HepG2 (cell line): ENCODE data around the gene PDIK1L. TPM values are rescaled to one million over a fixed set of nuclear protein-coding genes. Genes with fewer than 3 reads are reported as not detected.
A peak's percentile ranks its signal among the peaks of the same experiment; 100 is the strongest.

Source experiments
- ATAC-seq: fragments of 200-7000 bp; cut with Tn5 transposase; 3 replicates; pipeline ENCODE4 v1.9.1; 2020; ENCODE audit warnings: mild to moderate bottlenecking, moderate library complexity
- BruUV-seq: library from RNA; stranded (reverse); fragments of 400-500 nt; replicated peaks from 2 replicates; lab custom pipeline; 2021; lab: Mats Ljungman, UMichigan
- CTCF ChIA-PET: fragments of 300-600 bp; formaldehyde crosslinking; extraction: SDS; loops from one replicate; lab custom pipeline; 2021; ENCODE audit warnings: low total read pairs, inconsistent platforms, low intra/inter-chr PET ratio; lab: Yijun Ruan, JAX
- POLR2A ChIA-PET: fragments of 350-600 bp; sonication (Branson Sonifier 250); formaldehyde crosslinking; loops from one replicate; lab custom pipeline; 2020; ENCODE audit warnings: antibody characterized with exemption, inconsistent platforms; lab: Yijun Ruan, JAX
- DNase-seq: peaks from one replicate; pipeline ENCODE4 v3.0.0-alpha.2; 2015; ENCODE audit warnings: low spot score
- FAIRE-seq: peaks from 3 replicates; lab custom pipeline; 2011; peaks lifted over from hg19 to GRCh38; lab: Jason Lieb, UNC
- H2AFZ ChIP-seq: one replicate; pipeline ENCODE4 v1.6.1; 2011; ENCODE audit warnings: low read length, inconsistent platforms
- H3K27ac ChIP-seq: fragments of 300-600 bp; 3 replicates; pipeline ENCODE4 v1.8.0; 2011; ENCODE audit warnings: mixed run types, mild to moderate bottlenecking, mixed read lengths, low read length, inconsistent platforms; ENCODE audit not compliant: insufficient read depth; ENCODE audit errors: extremely low read length
- H3K27me3 ChIP-seq, 2 experiments: fragments of 200-600 bp in 1 of 2; 2 replicates in 1 of 2; 3 replicates in 1 of 2; pipeline versions ENCODE4 v1.6.0 to v1.8.0; 2011; ENCODE audit warnings: low read length in 2 of 2, mild to moderate bottlenecking in 2 of 2, moderate library complexity in 2 of 2, inconsistent platforms in 1 of 2; ENCODE audit not compliant: insufficient read depth in 2 of 2, control insufficient read depth in 1 of 2
- H3K36me3 ChIP-seq, 2 experiments: fragments of 200-600 bp in 1 of 2; replicated peaks in 1 of 2; 2 replicates in 1 of 2; 3 replicates in 1 of 2; pipeline versions ENCODE4 v1.5.1 to v1.8.0; 2011; ENCODE audit warnings: low read length in 2 of 2, inconsistent platforms in 1 of 2; ENCODE audit not compliant: insufficient read depth in 2 of 2, control insufficient read depth in 1 of 2
- H3K4me1 ChIP-seq: 2 replicates; pipeline ENCODE4 v1.5.1; 2012; ENCODE audit warnings: low read length, inconsistent platforms; ENCODE audit not compliant: insufficient read depth
- H3K4me2 ChIP-seq: 2 replicates; pipeline ENCODE4 v1.6.0; 2011; ENCODE audit warnings: low read depth, low read length, inconsistent platforms
- H3K4me3 ChIP-seq, 3 experiments: fragments of 200-600 bp in 1 of 3; sonication (generic), shearing (Covaris generic) in 1 of 3; replicated peaks in 1 of 3; 2 replicates each; pipeline ENCODE4 v1.5.1; 2011 to 2016; ENCODE audit warnings: low read length in 3 of 3, inconsistent platforms in 2 of 3, low read depth in 2 of 3, mild to moderate bottlenecking in 2 of 3, control low read depth in 1 of 3, mixed read lengths in 1 of 3; ENCODE audit not compliant: insufficient read depth in 1 of 3
- H3K79me2 ChIP-seq: one replicate; pipeline ENCODE4 v1.6.1; 2011; ENCODE audit warnings: low read length, inconsistent platforms; ENCODE audit not compliant: insufficient read depth
- H3K9ac ChIP-seq: 2 replicates; pipeline ENCODE4 v1.6.0; 2011; ENCODE audit warnings: mild to moderate bottlenecking, low read depth, low read length, inconsistent platforms; ENCODE audit not compliant: insufficient read depth
- H3K9me3 ChIP-seq: 2 replicates; pipeline ENCODE4 v1.5.1; 2012; ENCODE audit warnings: mild to moderate bottlenecking, low read length
- H4K20me1 ChIP-seq: 2 replicates; pipeline ENCODE4 v1.6.0; 2011; ENCODE audit warnings: inconsistent platforms, mild to moderate bottlenecking, low read length, moderate library complexity; ENCODE audit not compliant: insufficient read depth
- ATF2 ChIP-seq: sonication (generic); formaldehyde crosslinking; IDR thresholded peaks from 2 replicates; pipeline ENCODE4 v1.4.0; 2020; ENCODE audit warnings: missing genetic modification reagents
- DR1 ChIP-seq: sonication (generic); formaldehyde crosslinking; IDR thresholded peaks from 2 replicates; pipeline ENCODE4 v1.8.0; 2021; ENCODE audit warnings: mild to moderate bottlenecking, missing genetic modification reagents, inconsistent platforms
- ELK4 ChIP-seq: sonication (generic); formaldehyde crosslinking; IDR thresholded peaks from 2 replicates; pipeline ENCODE4 v1.9.0; 2021; ENCODE audit warnings: missing genetic modification reagents, borderline replicate concordance
- MIER2 ChIP-seq: IDR thresholded peaks from 2 replicates; pipeline ENCODE4 v1.6.1; 2016; ENCODE audit warnings: missing biosample characterization, missing genetic modification reagents
- MLXIP ChIP-seq: sonication (generic); formaldehyde crosslinking; IDR thresholded peaks from 2 replicates; pipeline ENCODE4 v1.9.0; 2021; ENCODE audit warnings: missing genetic modification reagents, borderline replicate concordance
- SMAD1 ChIP-seq: sonication (generic); formaldehyde crosslinking; IDR thresholded peaks from 2 replicates; pipeline ENCODE4 v1.4.0; 2020; ENCODE audit warnings: missing genetic modification reagents, low read depth, mild to moderate bottlenecking, borderline replicate concordance
- TAF15 ChIP-seq: fragments of 200-400 bp; formaldehyde crosslinking; IDR thresholded peaks from one replicate; pipeline ENCODE4 v1.6.1; 2018; ENCODE audit warnings: mild to moderate bottlenecking, low read depth, low read length; ENCODE audit not compliant: poor library complexity, severe bottlenecking
- ZBTB2 ChIP-seq: sonication (generic); formaldehyde crosslinking; IDR thresholded peaks from 2 replicates; pipeline ENCODE4 v1.8.0; 2022; ENCODE audit warnings: low read depth, missing genetic modification reagents
- ZNF501 ChIP-seq: sonication (generic); formaldehyde crosslinking; IDR thresholded peaks from 2 replicates; pipeline ENCODE4 v1.5.1; 2020; ENCODE audit warnings: mild to moderate bottlenecking, moderate library complexity, missing genetic modification reagents
- ZNF816 ChIP-seq: sonication (generic); formaldehyde crosslinking; IDR thresholded peaks from 2 replicates; pipeline ENCODE4 v1.8.0; 2022; ENCODE audit warnings: missing genetic modification reagents, mild to moderate bottlenecking, borderline replicate concordance
- ZNF850 ChIP-seq: sonication (generic); formaldehyde crosslinking; conservative IDR thresholded peaks from 2 replicates; pipeline ENCODE4 v1.9.0; 2021; ENCODE audit warnings: mild to moderate bottlenecking, missing genetic modification reagents
- WGBS: methylation state at CpG from one replicate; pipeline ENCODE4 v1.1.6; 2017; ENCODE audit warnings: low lambda C conversion rate; 5-methylcytosine and 5-hydroxymethylcytosine counted together
- in situ Hi-C: cut with HindIII; loops from 2 replicates; pipeline ENCODE4 v1.10.0; 2017; ENCODE audit warnings: low pct_unique_long_range_greater_than_20kb; ENCODE audit not compliant: extremely low pct_ligation_motif_present
- intact Hi-C: fragments of 100-400 bp; cut with micrococcal nuclease; formaldehyde crosslinking; loops from one replicate; pipeline ENCODE4 v1.10.0; 2022; ENCODE audit not compliant: unreplicated experiment
- polyA plus RNA-seq, 8 experiments: library from polyadenylated mRNA; depleted of rRNA in 3 of 8; stranded (reverse) in 7 of 8; unstranded in 1 of 8; fragments of >200 nt; fragmentation: Illumina TruSeq in 4 of 8; extraction: Trizol in 4 of 8; gene quantifications; 2 replicates each; pipeline versions ENCODE4 v1.2.1 to v1.2.3, GENCODE V29; 2011 to 2016; ENCODE audit warnings: low read depth in 4 of 8, missing spikeins in 1 of 8, mixed read lengths in 1 of 8; ENCODE audit not compliant: insufficient read depth in 1 of 8
- total RNA-seq, 5 experiments: library from RNA; depleted of rRNA; stranded (reverse); fragments of >200 nt; fragmentation: Illumina TruSeq; extraction: Trizol; gene quantifications; 2 replicates each; pipeline ENCODE4 v1.2.3, GENCODE V29; 2016; ENCODE audit warnings: low read depth in 1 of 5
- TF ChIP-seq, protein P1 (sequence below), 2 experiments: IDR thresholded peaks; 2 replicates each; pipeline ENCODE4 v1.6.1; 2011 to 2012; ENCODE audit warnings: low read length in 2 of 2, borderline replicate concordance in 1 of 2, low read depth in 1 of 2, mild to moderate bottlenecking in 1 of 2, moderate library complexity in 1 of 2

PDIK1L gene
- total and polyA plus RNA-seq, 2 of the 13 experiments (the other 11 are each of a cell fraction or from before 2014, with no cell fraction given): 1.9 to 4.6 TPM

GRCh38 chr1:26112407-26112775 is 767 bp downstream of the PDIK1L start:
- Histone ChIP-seq H3K4me3 (peak overlapping the region; percentile 71 to 98 (median 87)), H4K20me1 (no peaks in the 10 kb centered on the region), H3K27me3 (no peaks in the 10 kb centered on the region; a peak in 1 of 5 replicates), H3K4me2 (peak overlapping the region; percentile 94), H3K4me1 (peaks cover 32% of the 10 kb centered on the region), H3K36me3 (peaks cover 4 to 20% of the 10 kb centered on the region in 2 experiments; a peak in 3 of 5 replicates), H3K9me3 (no peaks in the 10 kb centered on the region), H3K27ac (peak overlapping the region; percentile 93), H3K9ac (peak overlapping the region; percentile 91), H3K79me2 (peaks cover 7% of the 10 kb centered on the region), H2AFZ (no peak overlapping the region)
- no TSS peak for BruUV-seq
- ATAC-seq: peak; percentile 39
- CTCF ChIA-PET: no interaction called here
- in situ Hi-C loops: no loop called here
- DNase-seq: no peak
- intact Hi-C loops: loop anchor here (5.0 kb wide), 2 partner anchors 50 to 75 kb away; no protein-coding TSS in a partner anchor
- POLR2A ChIA-PET: interaction anchor here (1.1 to 2.3 kb wide), 2 partner anchors 33 to 57 kb away, joined by 3 to 8 read pairs; partner anchors contain the start of gene ZNF593
- FAIRE-seq: no peak
- 3% methylated on average over 9 of the region's 9 CpGs for WGBS
- TF ChIP-seq ZBTB2 (CRISPR knock-in tag): no peak
- TF ChIP-seq, protein P1, sequence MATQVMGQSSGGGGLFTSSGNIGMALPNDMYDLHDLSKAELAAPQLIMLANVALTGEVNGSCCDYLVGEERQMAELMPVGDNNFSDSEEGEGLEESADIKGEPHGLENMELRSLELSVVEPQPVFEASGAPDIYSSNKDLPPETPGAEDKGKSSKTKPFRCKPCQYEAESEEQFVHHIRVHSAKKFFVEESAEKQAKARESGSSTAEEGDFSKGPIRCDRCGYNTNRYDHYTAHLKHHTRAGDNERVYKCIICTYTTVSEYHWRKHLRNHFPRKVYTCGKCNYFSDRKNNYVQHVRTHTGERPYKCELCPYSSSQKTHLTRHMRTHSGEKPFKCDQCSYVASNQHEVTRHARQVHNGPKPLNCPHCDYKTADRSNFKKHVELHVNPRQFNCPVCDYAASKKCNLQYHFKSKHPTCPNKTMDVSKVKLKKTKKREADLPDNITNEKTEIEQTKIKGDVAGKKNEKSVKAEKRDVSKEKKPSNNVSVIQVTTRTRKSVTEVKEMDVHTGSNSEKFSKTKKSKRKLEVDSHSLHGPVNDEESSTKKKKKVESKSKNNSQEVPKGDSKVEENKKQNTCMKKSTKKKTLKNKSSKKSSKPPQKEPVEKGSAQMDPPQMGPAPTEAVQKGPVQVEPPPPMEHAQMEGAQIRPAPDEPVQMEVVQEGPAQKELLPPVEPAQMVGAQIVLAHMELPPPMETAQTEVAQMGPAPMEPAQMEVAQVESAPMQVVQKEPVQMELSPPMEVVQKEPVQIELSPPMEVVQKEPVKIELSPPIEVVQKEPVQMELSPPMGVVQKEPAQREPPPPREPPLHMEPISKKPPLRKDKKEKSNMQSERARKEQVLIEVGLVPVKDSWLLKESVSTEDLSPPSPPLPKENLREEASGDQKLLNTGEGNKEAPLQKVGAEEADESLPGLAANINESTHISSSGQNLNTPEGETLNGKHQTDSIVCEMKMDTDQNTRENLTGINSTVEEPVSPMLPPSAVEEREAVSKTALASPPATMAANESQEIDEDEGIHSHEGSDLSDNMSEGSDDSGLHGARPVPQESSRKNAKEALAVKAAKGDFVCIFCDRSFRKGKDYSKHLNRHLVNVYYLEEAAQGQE (IDR thresholded peaks at IDR 0.05; ENCODE audit: borderline replicate concordance in 1 of 2, low read depth in 1 of 2, low read length in 2 of 2): no peak
- no peak for TF ChIP-seq ZNF501
- no peak for TF ChIP-seq SMAD1 (CRISPR knock-in tag)
- no peak for TF ChIP-seq MIER2 (CRISPR knock-in tag)
- no peak for TF ChIP-seq ELK4
- no peak for TF ChIP-seq TAF15
- TF ChIP-seq ATF2: no peak
- peak; percentile 13; the same call in 1 of the 2 replicates for TF ChIP-seq ZNF816 (CRISPR knock-in tag)
- 0 out of 2 replicates have a peak, but pooled peaks have one; percentile 20 for TF ChIP-seq DR1 (CRISPR knock-in tag)
- TF ChIP-seq MLXIP (CRISPR knock-in tag): no peak
- 0 out of 2 replicates have a peak, but pooled peaks have one; percentile 33 for TF ChIP-seq ZNF850 (CRISPR knock-in tag)
